ENCODE results near the gene SPDYE16.
"Not testable (repeated sequence)": the region's sequence is repeated elsewhere in the genome, so short reads cannot be mapped to it uniquely, and the experiment has no call there.

DNA sequence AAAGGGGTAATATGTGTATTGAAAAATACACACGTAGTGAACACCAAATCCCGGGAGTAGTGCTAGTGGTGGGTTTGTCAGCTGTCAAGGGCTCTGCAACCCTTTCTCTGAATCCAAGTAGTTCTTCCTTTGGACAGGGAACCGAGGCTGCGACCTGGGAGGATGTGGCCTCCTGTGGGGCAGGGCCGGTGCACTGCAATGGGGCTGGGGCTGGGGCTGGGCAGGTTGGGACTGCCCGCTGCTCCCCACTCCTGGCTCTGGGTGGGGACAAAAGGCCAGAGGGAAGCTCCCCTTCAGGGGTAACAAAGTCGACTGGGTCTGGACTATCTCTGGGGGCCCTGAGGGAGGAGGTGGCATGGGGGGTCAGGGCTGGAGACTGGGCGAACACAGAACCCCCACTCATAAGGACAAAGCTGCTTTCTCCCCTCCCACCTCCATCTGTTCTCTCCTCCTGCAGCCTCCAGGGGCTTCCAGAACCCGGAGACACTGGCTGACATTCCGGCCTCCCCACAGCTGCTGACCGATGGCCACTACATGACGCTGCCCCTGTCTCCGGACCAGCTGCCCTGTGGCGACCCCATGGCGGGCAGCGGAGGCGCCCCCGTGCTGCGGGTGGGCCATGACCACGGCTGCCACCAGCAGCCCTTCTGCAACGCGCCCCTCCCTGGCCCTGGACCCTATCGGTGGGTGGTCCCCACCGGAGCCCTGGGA, 31.7 kb downstream of the SPDYE16 start:
- TF ChIP-seq, protein P1, sequence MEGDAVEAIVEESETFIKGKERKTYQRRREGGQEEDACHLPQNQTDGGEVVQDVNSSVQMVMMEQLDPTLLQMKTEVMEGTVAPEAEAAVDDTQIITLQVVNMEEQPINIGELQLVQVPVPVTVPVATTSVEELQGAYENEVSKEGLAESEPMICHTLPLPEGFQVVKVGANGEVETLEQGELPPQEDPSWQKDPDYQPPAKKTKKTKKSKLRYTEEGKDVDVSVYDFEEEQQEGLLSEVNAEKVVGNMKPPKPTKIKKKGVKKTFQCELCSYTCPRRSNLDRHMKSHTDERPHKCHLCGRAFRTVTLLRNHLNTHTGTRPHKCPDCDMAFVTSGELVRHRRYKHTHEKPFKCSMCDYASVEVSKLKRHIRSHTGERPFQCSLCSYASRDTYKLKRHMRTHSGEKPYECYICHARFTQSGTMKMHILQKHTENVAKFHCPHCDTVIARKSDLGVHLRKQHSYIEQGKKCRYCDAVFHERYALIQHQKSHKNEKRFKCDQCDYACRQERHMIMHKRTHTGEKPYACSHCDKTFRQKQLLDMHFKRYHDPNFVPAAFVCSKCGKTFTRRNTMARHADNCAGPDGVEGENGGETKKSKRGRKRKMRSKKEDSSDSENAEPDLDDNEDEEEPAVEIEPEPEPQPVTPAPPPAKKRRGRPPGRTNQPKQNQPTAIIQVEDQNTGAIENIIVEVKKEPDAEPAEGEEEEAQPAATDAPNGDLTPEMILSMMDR (IDR thresholded peaks at IDR 0.05): not testable (repeated sequence)
- TF ChIP-seq POLR2A, POLR2AphosphoS5 (IDR thresholded peaks at IDR 0.05): not testable (repeated sequence)
